ENCODE results near the gene GRHL3.

The GRHL3 gene

DNA sequence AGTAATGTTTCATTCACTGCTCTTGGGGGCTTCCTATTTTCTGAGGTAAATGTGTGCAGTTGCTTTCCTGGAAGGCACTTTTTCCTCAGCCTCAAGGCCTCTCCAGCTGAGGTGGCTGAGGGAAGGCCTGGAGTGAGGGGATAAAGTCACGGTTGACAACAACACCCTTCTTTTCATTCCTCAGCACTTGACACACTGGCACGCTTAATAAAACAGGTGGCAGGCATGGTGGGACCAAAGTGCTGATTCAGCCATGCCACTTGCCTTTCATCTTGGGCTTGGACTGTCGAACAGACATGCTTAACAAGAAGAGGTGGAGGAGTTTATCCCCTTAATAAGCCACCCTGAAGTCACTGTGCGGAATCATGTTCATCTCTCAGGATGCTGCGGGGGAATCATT is 23.6 kb upstream of the GRHL3 start:
- Mint-ChIP-seq H3K36me3 (ENCODE audit: low read depth) (no peaks in the 10 kb centered on the region), H3K4me1 (peaks cover 21% of the 10 kb centered on the region), H3K27ac (peak overlapping the region; percentile 63 to 92 (median 87)), H3K9me3 (no peaks in the 10 kb centered on the region), H3K4me3 (no peak overlapping the region), H3K27me3 (ENCODE audit: low read depth) (peaks cover 21% of the 10 kb centered on the region)
- TF ChIP-seq, protein P1, sequence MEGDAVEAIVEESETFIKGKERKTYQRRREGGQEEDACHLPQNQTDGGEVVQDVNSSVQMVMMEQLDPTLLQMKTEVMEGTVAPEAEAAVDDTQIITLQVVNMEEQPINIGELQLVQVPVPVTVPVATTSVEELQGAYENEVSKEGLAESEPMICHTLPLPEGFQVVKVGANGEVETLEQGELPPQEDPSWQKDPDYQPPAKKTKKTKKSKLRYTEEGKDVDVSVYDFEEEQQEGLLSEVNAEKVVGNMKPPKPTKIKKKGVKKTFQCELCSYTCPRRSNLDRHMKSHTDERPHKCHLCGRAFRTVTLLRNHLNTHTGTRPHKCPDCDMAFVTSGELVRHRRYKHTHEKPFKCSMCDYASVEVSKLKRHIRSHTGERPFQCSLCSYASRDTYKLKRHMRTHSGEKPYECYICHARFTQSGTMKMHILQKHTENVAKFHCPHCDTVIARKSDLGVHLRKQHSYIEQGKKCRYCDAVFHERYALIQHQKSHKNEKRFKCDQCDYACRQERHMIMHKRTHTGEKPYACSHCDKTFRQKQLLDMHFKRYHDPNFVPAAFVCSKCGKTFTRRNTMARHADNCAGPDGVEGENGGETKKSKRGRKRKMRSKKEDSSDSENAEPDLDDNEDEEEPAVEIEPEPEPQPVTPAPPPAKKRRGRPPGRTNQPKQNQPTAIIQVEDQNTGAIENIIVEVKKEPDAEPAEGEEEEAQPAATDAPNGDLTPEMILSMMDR (IDR thresholded peaks at IDR 0.05; ENCODE audit: unreplicated experiment in 3 of 3) = no peak

DNA sequence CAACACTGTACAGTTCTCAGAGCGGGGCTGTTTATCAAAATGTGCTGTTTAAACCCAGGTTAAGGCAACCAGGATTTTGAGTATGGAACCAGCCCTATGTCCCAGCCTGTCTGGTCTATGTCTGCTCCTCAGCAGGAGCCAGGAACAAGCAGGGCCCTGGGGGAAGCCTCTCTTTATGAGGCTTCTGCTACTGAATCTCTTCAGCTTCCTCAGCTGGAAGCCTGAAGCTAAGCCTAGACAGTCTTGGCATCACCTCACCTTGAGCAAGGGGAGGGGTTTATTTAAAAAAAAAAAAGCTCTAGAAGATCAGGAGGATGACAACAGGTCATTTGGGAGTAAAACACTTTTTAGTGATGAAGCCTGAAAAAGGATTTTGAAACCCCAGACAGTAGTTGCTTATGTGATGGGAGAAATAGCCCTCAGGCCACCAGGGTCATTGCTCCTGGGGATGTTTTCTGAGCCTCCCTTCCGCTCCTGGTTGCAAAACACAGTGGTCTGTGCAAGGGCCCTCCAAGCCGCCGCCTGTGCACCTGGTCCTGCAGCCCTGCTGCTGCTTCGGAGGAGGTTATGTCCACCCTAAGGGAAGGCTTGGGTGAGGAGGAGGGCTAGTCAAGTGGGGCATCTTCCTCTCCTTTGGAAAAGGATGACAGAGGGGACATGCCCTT is 21.8 kb upstream of the GRHL3 start:
- H3K9me3 Mint-ChIP-seq = no peaks in the 10 kb centered on the region
- peaks cover 21% of the 10 kb centered on the region for H3K4me1 Mint-ChIP-seq
- TF ChIP-seq, protein P1 (IDR thresholded peaks at IDR 0.05; ENCODE audit: unreplicated experiment in 3 of 3) = no peak
- H3K4me3 Mint-ChIP-seq = no peak overlapping the region
- no peaks in the 10 kb centered on the region for H3K36me3 Mint-ChIP-seq (ENCODE audit: low read depth)
- no peak overlapping the region for H3K27ac Mint-ChIP-seq
- H3K27me3 Mint-ChIP-seq (ENCODE audit: low read depth) = peaks cover 11% of the 10 kb centered on the region

DNA sequence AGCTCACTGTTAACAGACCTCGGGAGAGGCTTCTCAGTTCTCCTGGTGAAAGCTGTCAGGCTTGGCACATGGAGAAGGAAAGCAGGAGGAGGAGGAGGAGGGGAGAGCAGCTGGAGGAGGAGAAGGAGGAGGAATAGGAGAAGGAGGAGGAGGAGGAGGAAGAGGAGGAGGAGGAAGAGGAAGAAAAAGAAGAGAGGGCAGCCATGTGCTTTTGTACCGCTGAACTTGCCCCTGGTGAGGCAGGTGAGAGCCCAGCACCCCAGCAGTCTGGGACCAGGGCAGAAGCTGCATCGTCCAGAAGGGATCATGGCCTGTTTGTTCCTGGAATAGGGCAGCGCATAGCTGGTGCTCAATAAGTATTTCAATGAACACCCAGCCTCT is 21.3 kb upstream of the GRHL3 start:
- Mint-ChIP-seq H3K27ac (no peak overlapping the region), H3K4me3 (no peak overlapping the region), H3K4me1 (peaks cover 21% of the 10 kb centered on the region), H3K36me3 (ENCODE audit: low read depth) (no peaks in the 10 kb centered on the region), H3K27me3 (ENCODE audit: low read depth) (peaks cover 11% of the 10 kb centered on the region), H3K9me3 (no peaks in the 10 kb centered on the region)
- TF ChIP-seq, protein P1 (IDR thresholded peaks at IDR 0.05; ENCODE audit: unreplicated experiment in 3 of 3) = no peak

DNA sequence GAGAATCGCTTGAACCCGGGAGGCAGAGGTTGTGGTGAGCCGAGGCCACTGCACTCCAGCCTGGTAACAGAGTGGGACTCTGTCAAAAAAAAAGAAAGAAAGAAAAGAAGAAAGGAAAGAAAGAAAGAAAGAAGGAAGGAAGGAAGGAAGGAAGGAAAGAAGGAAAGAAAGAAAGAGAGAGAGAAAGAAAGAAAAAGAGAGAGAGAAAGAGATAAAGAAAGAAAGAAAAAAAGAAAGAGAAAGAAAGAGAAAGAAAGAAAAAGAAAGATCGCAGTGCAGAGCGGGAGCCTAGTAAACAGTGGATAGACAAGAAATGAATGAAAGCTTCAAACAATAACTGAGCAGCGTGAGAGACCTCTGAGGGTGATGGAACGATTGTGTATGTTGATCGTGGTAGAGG is 20.6 kb upstream of the GRHL3 start:
- Mint-ChIP-seq H3K27me3 (ENCODE audit: low read depth) (peaks cover 11% of the 10 kb centered on the region), H3K4me1 (peaks cover 21% of the 10 kb centered on the region), H3K4me3 (no peak overlapping the region), H3K27ac (no peak overlapping the region), H3K36me3 (ENCODE audit: low read depth) (no peaks in the 10 kb centered on the region), H3K9me3 (no peaks in the 10 kb centered on the region)
- TF ChIP-seq, protein P1 (IDR thresholded peaks at IDR 0.05; ENCODE audit: unreplicated experiment in 3 of 3) = no peak

DNA sequence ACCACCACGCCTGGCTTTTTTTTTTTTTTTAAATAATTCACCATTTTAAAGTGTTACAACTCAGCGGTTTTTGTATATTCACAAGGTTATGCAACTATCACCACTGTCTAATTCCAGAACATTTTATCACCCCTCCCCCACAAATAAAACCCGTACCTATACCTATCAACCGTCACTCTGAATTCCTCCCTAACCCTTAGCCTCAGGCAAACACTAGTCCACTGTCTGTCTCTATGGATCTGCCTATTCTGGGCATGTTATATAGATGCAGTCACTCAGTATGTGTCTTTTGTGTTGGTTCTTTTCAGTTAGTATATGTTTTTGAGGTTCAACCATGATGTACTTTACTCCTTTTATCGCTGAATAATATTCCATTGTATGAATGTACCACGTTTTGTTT is 19.3 kb upstream of the GRHL3 start:
- Mint-ChIP-seq H3K36me3 (ENCODE audit: low read depth) (no peaks in the 10 kb centered on the region), H3K9me3 (no peaks in the 10 kb centered on the region), H3K4me3 (no peak overlapping the region), H3K27ac (no peak overlapping the region), H3K4me1 (peaks cover 10% of the 10 kb centered on the region), H3K27me3 (ENCODE audit: low read depth) (peaks cover 18% of the 10 kb centered on the region)
- TF ChIP-seq, protein P1 (IDR thresholded peaks at IDR 0.05; ENCODE audit: unreplicated experiment in 3 of 3) = no peak
